NCI-H2029 treated with DMSO at 0.1 percent for 48 hours (cell line): ENCODE results near the gene ABHD14A.
"Not testable (repeated sequence)": the region's sequence is repeated elsewhere in the genome, so short reads cannot be mapped to it uniquely, and the experiment has no call there.

Experiments used
- DNase-seq: peaks from one replicate; lab custom pipeline; 2025; lab: John Stamatoyannopoulos, UW

Gene ABHD14A

DNA sequence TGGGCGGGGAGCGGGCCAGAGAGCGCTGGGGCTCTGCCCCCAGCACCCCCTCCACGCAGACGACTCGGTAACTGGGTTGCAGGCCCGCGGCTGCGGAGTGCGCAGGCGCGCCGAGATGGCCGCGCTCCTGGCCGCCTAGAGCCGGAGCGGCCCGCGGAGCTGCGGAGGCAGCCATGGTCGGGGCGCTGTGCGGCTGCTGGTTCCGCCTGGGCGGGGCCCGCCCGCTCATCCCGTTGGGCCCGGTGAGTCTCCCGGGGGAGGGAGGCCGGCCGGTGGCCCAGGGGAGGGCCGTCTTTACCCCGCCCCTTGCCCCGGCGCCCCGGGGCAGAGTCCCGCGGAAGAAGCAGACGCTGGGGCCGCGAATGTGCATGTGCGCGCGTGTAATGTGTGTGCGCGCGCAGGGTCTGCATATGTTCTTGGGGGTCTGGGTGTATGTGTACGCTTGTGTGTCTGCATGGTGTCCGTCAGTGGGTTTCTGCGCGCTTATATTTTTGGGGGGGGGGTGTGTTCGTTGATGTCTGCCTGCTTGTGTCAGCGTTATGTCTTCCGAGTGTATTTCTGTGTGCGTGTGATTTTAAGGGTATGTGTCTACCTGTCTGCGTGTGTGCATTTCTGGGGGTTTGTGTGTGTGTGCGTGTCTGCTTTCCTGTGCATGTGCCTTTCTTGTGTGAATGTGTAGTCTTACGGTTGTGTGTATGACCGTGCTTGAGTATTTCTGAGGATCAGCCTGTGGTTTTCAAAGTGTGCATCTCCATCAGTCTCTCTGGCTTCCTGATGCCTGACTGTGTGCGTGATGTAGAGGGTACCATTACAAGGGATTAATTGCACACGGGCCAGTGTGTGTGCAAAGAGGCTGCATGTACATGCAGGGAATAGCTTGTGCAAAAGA lies at the start of gene ABHD14A:
ABHD14A (plus strand) TSS at position 102 of the 889 bp plus-strand sequence; CDS start at position 174, 72 bp downstream.
- DNase-seq = no peak

DNA sequence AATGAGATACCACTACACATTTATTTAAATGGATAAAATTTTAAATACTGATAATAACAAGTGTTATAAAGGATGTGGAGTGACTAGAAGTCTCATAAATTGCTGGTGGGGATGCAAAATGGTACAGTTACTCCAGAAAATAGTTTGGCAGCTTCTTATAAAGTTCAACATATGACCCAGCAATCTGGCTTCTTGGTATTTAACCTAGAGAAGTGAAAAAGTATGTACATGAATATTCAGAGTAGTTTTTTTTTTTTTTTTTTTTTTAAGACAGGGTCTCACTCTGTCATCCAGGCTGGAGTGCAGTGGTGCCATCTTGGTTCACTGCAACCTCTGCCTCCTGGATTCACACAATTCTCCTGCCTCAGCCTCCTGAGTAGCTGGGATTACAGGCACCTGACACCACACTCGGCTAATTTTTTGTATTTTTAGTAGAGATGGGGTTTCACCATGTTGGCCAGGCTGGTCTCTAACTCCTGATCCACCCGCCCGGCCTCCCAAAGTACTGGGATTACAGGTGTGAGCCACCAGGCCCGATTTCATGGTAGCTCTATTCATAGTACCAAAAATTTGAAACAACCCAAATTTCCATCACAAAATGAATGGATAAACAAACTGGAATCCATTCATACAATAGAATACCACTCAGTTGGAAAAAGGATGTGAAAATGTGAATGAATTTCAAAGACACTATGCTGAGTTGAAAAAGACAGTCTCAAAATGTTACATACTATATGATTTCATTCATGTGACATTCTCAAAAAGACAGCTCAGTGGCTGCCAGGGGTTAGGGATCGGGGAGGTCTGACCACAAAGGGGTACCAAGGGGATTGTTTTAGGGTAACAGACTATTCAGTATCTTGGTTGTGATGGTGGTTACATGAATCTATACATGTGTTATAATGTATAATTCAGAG lies 47.5 kb upstream of the ABHD14A start:
- DNase-seq = no peak

GRCh38 chr3:51928438-51928837 lies 46.4 kb upstream of the ABHD14A start:
- no peak for DNase-seq

DNA sequence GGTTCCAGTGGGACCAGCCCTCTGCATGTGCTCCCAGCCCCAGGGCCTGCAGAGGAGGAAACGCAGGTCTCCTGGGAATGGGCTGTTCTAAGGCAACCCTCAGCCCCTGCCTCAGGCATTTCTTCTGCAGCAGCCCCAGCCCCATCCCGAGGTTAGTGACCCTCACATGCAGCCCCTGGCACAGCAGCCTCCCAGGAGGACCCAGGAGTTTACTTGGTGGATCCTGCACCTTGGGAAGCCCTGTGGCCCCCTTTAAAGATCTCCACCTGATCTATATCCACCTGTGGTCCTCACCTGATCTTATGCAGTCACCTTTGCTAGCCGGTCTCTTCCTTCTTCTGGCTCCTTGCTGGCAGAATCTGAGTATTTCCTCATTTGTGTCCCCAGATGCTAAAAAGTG lies 45.9 kb upstream of the ABHD14A start:
- not testable (repeated sequence) for DNase-seq

DNA sequence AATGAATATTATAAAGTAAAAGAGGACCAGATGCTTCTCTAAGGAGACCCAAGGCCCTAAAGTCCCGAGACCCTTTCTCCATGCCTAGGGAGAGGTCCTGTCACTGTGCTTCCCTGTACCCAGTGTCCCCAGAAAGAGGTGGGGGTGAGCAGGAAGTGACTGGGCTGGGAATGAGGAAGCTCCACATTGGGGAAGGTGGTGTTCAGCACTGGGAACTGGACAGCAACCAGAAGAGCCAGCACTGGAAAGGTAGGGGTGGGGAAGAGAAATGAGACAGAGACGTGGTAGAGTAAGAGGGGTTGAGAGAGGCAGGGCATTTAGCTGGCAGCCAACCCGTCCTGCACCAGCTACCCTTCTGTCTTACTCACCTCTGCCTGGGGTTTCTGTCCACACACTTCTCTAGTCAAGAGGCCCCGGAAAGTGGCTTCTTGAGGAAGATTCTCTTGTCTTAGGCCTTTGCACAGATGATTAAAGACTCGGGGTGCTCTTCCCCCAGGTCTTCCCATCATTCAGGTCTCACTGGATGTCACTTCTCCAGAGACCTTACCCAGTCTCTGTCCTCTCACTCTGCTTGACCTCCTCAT lies 45.4 kb upstream of the ABHD14A start:
- no peak for DNase-seq

DNA sequence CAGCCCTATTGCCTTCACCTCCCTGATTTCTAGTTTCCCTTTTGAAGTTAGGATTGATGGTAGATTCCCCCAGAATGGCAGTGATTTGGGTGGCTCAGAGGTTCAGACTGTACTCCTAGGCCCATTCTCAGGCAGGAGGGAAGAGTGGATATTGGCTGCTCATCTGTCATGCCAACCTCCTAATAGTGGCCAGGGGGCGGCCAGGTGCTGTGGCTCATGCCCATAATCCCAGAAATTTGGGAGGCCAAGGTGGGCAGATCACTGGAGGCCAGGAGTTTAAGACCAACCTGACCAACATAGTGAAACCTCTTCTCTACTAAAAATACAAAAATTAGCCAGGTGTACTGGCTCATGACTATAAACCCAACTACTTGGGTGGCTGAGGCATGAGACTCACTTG lies 44.4 kb upstream of the ABHD14A start:
- no peak for DNase-seq

DNA sequence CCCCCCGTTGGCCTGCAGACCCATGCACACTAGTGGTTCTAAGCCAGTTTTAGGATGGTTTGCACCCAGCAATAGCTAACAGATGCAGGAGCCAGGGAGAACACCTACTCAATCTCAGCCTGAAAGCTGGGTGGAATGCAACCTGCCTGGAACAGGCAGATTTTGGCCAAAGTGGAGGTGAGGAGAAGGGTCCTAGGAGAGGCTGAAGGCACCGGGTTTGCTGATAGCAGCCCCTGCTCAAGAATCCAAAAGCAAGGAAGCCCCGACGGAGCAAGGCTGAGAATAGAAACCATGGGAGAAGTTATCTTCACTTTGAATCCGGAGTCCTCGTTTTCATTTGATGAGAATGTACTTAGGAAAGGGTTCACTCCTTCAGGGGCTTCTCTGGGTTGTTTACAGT lies 43.1 kb upstream of the ABHD14A start:
- no peak for DNase-seq

DNA sequence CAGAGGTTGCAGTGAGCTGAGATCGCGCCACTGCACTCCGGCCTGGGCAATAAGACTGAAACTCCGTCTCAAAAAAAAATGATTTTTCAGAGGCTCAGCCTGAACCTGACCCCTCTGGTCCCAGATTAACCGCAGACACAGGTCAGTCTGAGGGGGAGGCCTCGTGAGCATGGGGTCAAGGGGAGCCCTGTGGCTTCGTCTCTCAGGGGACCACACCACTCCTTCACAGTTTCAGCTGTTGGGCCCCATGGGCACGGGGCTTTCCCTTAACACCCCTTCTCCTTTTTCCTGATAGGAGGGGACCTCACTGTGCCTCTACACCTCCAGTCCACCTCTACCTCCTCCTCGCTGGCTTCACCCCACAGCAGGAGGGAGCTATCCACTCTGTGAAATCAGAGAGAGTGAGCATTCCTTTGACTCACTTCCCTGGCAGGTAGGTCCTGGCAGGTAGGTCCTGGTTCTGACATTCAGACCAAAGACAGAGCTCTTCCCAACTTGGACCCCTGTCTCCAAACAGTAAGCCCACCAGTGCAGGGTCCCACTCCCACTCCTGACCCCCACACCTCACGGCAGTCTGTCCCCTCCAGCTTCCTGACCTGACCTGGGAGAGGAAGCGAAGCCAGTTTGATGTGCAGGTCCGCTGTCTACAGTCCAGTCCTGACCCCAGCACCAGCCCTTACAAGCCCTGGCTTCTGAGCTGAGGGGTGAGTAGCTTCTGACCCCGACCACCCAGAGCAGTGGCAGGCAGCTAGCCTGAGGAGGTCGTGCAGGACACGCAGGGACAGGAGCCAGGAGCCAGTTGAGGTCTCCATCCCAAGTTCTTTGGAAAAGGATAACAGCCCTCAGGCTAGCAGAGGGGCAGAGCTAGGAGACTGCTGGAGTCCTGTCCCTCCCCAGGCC lies 42.1 kb upstream of the ABHD14A start:
- DNase-seq = no peak

GRCh38 chr3:51933471-51934138 lies 41.3 kb upstream of the ABHD14A start:
- DNase-seq = no peak

DNA sequence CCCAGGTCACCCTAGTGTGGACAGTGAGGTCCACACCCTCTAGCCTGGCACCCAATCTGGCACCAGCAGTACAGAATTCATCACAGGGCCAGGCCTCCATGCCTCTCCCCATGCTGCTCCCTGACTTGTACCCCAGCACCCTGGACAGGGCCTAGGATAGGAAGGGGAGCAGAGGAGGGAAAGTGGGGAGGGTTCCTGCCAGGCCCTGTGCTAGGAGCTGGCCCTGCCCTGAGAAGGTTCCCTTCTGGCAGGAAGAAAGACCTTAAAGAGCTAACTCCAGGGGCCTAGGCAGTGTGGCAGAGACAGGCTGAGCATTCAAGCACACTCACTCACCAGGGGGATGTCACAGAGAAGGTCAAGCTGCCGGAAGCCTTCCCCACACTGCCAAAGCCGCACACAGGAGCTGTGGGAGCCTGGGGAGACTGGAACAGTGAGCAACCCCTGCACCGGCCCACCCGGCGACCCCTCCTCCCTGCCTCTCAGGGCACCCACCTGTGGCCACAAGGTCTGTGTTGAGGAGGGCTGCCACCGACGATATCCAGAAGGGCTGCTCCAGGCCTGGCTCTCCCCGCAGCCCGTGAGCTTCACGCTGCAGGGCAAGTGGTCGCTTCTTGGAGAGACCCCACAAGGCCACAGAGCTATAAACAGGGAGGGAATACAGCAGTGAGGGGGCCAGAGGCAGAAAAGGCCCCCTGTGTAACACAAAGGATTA lies 40.6 kb upstream of the ABHD14A start:
- no peak for DNase-seq

DNA sequence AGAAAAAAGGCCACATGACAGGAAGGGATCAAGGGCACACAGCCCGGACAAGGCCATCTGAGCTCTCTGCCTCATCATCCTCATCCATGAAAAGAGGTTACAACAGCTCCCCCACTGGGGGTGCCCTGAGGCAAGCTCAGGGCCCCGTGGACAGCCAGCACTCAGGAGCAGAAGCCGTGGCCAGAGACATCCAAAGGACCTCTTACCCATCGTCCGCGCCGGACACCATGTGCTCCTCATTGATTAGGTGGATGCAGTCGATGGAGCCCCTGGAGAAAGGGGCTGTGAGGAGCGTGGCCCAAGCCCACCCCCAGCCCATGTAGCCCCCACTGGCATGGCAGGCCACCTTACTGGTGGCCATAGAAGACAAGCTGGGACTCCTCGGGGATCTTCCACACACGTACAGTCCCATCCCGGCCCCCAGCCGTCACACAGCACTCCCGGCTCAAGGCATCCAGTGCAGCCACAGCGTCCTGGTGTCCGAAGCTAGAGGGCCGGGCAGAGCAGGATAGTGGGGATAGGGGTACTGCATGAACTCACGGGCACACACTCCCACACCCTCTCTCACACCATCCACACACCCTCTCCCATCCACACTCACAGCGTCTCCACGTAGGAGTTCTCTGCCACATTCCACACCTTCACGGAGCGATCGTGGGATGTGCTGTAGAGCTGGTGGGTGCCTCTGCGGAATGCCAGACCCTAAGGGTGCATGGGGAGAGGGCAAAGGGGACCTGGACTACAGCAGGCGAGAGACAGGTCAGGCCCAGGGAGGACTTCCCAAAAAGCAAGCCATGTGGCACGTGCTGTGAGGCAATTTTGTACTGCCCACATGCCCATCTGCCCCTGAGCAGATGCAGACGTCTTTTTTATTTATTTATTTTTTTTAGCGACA lies 39.6 kb upstream of the ABHD14A start:
- no peak for DNase-seq

DNA sequence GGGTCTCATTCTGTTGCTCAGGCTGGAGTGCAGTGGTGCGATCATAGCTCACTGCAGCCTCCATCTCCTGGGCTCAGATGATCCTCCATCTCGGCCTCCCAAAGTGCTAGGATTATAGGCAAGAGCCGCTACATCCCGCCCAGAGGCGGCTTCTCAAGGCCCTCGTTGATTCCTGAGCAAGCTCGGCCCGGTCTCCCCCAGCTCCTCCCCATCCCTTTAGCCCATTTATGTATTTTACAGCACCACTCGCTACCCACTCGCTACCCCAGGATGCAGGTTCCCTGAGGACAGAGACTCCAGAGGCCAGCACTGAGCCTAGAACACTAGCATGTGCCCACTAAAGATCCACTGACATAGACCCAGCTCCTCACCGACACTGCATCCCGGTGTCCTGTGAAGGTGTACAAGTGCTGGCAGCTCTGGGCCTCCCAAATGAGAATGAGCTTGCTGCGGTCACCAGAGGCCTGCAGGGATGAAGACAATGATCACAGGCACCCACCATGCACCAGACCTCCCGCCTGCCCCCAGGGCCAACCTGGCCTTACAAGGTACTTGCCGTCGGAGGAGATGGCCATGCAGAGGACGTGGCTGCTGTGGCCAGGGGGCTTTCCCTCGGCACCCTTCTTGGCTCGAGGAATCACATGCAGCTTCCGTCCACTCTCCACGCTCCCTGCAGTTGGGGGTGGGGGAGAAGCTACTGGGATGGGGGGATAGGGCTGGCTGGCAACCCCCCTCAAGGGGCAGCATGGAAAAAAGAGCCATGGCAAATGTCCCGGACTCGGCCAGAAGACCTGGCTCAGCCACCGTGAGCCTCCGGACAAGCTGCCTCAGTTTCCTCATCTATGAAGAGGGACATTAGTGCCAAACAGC lies 38.7 kb upstream of the ABHD14A start:
- no peak for DNase-seq

GRCh38 chr3:51937014-51937413 lies 37.9 kb upstream of the ABHD14A start:
- no peak for DNase-seq

DNA sequence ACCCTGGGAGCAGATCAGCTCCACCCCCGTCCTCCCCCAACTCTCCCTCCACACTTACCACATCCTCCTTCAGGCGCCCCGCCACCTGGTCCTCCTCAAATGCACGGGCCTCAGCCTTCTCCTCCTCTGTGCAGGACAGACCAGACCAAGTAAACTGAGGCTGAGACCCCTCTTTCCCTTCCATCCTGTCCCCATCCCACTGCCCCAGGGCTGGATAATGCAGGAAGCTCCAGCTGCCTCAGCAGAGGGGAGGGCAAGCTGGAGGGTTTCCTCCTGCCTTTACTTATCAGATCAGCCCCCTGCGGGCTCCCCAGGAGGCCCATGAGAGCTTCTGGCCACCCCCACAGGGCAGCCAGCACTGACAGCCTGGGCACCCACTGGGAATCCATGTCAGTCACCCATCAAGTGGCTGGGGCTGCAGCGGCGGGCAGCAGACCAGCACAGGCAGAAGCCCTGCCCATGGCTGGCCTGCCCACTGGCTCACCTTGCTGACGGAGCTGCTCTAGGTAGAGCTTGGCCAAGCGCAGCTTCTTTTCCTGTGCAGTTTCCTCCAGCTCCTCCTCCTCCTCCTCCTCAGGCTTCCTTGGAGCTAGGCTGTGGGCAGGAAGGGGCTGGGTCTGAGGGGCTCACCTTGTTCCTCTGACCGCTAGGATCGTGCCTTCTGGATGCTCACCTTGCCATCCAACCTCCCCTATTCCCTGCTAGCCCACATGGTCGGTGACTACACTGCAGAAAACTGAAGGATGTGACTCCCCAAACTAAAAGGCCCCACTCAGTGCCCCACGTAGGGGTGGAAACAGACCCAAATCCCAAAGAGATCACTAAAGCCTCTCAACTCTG lies 37.0 kb upstream of the ABHD14A start:
- DNase-seq = no peak

DNA sequence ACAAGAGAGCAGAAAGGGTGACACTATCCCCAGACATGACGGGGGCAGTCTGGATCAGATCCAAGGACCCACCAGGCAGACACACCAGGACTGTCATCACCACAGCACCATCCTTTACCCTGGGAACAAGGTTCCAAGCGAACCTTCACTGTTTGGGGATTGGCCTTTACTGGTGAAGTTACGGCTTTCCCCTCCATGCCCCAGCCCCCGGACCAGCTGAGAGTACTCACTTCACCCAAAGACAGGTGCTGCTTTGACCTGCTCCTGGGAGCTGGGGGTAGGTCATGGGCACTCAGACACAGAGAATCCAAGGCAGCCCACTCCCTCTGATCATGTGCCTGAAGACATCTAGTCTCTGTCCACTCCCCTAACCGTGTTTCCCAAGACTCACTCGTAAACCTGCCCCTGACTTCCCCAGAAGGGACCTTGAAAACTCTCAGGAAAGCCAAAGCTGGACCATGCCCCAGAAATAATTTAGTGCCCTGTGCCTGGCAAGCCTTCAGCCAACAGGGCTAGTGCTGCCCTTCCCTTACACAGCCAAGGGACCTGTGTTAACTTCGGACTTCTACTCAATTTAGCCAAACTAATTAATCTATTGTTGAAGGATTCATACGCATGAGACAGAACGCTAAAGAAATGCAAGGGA lies 36.0 kb upstream of the ABHD14A start:
- no peak for DNase-seq

DNA sequence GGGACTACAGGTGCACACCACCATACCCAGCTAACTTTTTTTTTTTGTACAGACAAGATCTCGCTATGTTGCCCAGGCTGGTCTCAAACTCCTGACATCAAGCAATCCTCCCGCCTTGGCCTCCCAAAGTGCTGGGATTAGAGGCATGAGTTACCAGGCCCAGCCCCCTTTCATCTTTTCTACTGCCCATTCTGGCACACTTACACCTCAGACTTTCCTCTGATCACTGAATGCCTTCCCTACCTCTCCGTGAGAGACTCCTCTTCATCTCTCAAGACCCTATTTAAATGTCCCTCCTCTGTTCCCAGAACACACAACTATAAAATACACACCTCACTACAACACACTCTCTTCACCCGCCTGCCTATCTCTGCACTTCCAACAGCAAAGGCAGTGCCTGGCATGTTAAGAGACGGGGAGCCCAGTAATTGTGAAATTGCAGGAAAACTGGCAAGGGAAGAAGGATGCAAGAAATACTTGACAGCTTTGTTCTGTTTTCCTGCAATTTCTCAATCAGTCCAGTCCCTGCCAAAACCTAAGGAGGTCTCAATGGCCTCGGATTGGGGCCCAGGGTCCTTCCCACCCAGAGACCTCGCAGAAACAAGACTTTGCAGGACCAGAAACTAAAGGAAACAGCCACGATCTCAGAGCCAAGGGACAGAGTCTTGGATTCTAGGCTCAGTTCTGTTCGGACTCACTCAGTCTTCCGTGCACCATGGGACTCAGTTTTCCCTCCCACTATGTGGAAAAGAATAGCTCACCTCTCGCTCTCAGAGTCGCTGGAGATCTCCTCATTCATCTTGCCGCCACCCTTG lies 34.0 kb upstream of the ABHD14A start:
- DNase-seq = no peak
